Left renal cortex interstitium (tissue), 4 donors: ENCODE data around the gene UBTFL1. TPM values are rescaled to one million over a fixed set of nuclear protein-coding genes. Genes with fewer than 3 reads are reported as not detected.
A peak's percentile ranks its signal among the peaks of the same experiment; 100 is the strongest.
"Not testable (repeated sequence)": the region's sequence is repeated elsewhere in the genome, so short reads cannot be mapped to it uniquely, and the experiment has no call there.

Experiments
- DNase-seq, 4 donors: peaks; one replicate each; pipeline ENCODE4 v3.0.0-alpha.2; 2013; ENCODE audit warnings: low read depth in 4 of 4, low spot score in 2 of 4, missing footprints in 1 of 4
- polyA plus RNA-seq, 4 donors: library from polyadenylated mRNA; unstranded; fragments of 120-200 nt; gene quantifications; one replicate each; pipeline ENCODE4 v1.2.1, GENCODE V29; 2013; ENCODE audit not compliant: insufficient read length in 4 of 4

The UBTFL1 gene, protein sequence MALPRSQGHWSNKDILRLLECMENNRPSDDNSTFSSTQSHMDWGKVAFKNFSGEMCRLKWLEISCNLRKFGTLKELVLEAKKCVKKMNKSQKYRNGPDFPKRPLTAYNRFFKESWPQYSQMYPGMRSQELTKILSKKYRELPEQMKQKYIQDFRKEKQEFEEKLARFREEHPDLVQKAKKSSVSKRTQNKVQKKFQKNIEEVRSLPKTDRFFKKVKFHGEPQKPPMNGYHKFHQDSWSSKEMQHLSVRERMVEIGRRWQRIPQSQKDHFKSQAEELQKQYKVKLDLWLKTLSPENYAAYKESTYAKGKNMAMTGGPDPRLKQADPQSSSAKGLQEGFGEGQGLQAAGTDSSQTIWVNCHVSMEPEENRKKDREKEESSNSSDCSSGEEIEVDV
- polyA plus RNA-seq = not detected

DNA sequence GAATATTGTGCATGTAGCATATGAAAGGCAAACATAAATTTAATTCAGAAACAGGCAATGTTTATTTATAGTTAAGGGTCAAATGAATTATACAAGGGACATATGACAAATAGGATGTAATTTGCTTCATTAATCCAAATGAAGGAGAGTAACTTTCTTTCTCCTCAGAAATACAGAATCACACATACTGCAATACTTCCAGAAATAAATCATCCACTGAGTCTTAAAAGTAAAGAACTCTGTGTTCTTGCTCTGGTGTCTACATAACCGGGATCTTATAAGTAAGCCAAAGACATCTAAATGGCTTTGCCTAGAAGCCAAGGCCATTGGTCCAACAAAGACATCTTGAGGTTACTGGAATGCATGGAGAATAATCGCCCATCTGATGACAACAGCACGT, at the start of gene UBTFL1:
TSS of gene UBTFL1 (plus strand) at position 301 of the 400 bp plus-strand sequence. CDS start at position 301, 0 bp downstream.
- DNase-seq = not testable (repeated sequence)

DNA sequence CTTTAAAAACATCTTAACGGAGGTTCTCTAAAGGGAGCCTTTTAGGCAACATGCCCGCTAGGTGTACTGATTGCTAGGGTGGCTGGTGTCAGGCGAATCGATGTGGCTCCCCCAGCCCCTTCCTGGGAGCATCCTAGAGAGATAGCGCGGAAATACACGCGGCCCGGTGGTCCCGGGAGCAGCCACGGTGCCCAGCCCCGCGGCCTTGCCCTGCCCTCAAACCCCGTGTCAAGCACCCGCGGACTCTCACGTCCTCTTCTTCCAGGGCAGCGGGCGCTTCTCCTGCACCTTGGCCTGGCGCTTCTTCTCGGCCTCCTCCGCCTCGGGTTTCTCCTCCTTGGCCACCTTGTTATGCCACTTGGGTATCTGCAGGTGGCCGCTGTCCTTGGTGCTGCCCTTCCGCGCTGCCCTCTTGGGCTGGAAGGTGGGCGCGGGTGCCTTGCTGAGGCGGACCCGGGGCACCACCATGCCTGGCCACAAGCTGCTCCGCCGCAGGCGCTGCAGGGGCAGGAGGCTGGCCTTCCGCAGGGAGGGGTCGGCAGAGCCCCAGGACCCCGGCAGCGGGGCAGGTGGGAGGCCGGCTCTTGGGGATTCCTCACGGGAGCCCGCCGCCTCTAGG, 34.0 kb upstream of the UBTFL1 start:
- DNase-seq = not testable (repeated sequence)

DNA sequence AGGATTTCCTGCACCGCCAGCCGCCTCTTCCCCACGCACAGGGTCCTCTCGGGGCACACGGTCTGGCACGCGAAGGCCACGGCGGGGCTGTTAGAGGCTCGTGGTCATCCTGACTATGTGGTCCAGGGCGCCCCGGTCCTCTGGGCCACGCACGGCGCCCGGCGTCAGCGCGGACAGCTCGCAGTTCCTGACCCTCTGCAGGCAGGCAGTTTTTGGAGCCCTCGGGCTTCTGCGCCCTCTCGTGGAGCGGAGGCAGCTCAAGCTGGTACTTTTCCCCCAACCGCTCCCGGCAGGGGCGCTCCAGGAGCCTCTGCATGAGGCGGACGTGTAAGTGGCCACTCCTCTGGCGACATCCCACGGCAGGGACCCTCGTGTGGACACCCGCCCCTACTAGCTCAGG, 33.4 kb upstream of the UBTFL1 start:
- not testable (repeated sequence) for DNase-seq

DNA sequence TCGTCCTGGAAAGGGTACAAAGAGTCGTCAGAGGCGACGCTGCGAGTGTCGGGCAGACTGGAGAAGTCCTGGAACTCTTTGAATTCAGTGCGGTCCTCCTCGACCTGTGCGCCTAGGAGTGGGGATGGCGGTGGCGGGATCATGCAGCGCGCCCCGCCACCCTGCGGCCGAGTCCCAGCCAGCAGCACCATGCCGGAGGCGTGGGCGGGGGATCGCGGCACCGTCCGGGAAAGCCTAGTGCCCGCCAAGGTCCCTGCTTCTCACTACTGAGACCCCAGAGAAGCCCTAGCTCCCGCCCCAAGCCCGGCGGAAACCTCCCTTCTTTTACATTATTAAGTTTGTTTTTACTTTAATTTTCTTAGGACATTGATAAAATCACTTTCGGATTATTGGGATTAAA, 32.2 kb upstream of the UBTFL1 start:
- not testable (repeated sequence) for DNase-seq

DNA sequence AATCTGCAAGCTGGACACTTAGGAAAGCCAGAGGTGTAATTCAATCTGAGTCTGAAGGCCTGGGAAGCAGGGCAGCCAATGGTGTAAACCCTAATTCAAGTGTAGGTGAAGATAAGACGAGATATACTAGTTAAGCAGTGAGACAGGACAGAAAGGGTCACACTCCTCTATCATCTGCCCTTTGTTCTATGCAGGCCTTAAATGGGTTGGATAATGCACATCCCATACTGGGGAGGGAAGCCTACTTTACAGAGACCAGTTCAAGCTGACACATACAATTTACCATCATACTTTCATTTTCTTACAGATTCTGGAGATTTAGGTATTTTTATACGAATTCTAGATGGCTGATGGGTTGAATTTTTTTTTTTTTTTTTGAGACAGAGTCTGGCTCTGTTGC, 3.0 kb downstream of the UBTFL1 start:
- DNase-seq = not testable (repeated sequence)

GRCh38 chr11:90095230-90095924, 9.6 kb downstream of the UBTFL1 start:
- DNase-seq = not testable (repeated sequence)

DNA sequence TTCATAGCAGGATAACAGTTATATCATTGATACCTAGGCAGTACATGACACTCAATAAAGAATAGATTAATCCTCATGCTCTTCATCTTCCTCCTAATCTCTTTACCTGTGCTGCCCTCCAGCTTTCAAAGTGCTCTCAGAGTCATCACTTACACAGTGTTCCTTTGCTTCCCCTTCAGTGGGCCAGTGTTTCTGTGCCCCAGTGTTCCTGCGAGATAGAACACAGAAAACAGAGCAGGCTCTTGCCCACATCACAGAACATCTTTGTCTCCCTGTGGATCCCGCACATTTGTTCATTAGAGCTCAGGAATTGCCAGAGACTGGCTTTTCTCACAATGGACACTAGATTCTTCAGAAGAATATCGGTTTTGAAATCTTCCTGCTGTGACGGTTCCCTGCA, 12.5 kb downstream of the UBTFL1 start:
- not testable (repeated sequence) for DNase-seq

- no peak for DNase-seq
Measured at GRCh38 chr11:90100431-90100830, 14.7 kb downstream of the UBTFL1 start.

GRCh38 chr11:90113541-90113940, 27.8 kb downstream of the UBTFL1 start:
- DNase-seq = no peak

- DNase-seq = no peak
Measured at GRCh38 chr11:90120191-90120590, 34.4 kb downstream of the UBTFL1 start.

- DNase-seq = no peak
Measured at GRCh38 chr11:90124371-90124770, 38.6 kb downstream of the UBTFL1 start.

- DNase-seq = no peak
Measured at GRCh38 chr11:90124946-90125345, 39.2 kb downstream of the UBTFL1 start.

GRCh38 chr11:90133560-90134477, 48.1 kb downstream of the UBTFL1 start:
- peak in 2 of 4 donors; percentile 4 to 45 for DNase-seq

GRCh38 chr11:90134478-90135003, 48.8 kb downstream of the UBTFL1 start, which contains the start of gene NAALAD2:
TSS of gene NAALAD2 (plus strand) at chr11:90134663. CDS start at chr11:90134759, 96 bp downstream.
- DNase-seq = peak; percentile 48 to 70 (median 58)

DNA sequence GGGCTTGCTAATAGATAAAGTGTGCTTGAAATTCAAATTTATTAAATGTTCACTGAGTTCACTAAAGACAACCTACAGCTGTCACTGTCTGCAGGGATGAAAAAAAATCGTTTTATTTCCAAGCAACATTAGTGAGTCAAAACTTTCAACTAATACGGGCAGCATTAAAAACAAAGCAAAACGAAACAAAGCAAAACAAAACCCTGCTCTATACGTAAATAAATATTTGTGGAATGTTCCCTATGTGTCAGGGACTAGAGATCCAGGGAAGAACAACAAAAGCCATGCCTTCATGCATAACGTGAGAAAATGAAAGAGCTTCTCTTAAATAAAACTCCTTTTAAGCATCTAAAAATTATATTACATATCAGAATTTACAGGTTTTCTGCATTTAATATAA, 49.3 kb downstream of the UBTFL1 start:
- DNase-seq = no peak

Other genes starting within 250 kb of the UBTFL1 start
- not detected for gene TRIM64B, start 207.5 kb upstream of the UBTFL1 start, polyA plus RNA-seq
- gene TRIM49D1, start 163.7 kb upstream of the UBTFL1 start, polyA plus RNA-seq = not detected
- not detected for gene TRIM49D2, start 161.9 kb upstream of the UBTFL1 start, polyA plus RNA-seq
- not detected for gene TRIM64, start 119.9 kb upstream of the UBTFL1 start, polyA plus RNA-seq
- gene TRIM49C, start 54.8 kb upstream of the UBTFL1 start, polyA plus RNA-seq = not detected
- gene NAALAD2, start 48.7 kb downstream of the UBTFL1 start, polyA plus RNA-seq = 10 to 100 TPM; 22.7 to 33.7 (median 26.1) TPM
- 10 to 100 TPM; 39.7 to 68.1 (median 51.3) TPM for gene CHORDC1, start 137.1 kb downstream of the UBTFL1 start, polyA plus RNA-seq